Cardiac ventricle fibroblast (primary cell): Measurements from ENCODE around the gene SLITRK4. TPM values are rescaled to one million over a fixed set of nuclear protein-coding genes. Genes with fewer than 3 reads are reported as not detected.

ENCODE experiments used
- total RNA-seq: library from RNA; depleted of rRNA; stranded (reverse); fragments of >200 nt; gene quantifications from 2 replicates; pipeline ENCODE4 v1.2.3, GENCODE V29; 2015

SLITRK4 gene, protein sequence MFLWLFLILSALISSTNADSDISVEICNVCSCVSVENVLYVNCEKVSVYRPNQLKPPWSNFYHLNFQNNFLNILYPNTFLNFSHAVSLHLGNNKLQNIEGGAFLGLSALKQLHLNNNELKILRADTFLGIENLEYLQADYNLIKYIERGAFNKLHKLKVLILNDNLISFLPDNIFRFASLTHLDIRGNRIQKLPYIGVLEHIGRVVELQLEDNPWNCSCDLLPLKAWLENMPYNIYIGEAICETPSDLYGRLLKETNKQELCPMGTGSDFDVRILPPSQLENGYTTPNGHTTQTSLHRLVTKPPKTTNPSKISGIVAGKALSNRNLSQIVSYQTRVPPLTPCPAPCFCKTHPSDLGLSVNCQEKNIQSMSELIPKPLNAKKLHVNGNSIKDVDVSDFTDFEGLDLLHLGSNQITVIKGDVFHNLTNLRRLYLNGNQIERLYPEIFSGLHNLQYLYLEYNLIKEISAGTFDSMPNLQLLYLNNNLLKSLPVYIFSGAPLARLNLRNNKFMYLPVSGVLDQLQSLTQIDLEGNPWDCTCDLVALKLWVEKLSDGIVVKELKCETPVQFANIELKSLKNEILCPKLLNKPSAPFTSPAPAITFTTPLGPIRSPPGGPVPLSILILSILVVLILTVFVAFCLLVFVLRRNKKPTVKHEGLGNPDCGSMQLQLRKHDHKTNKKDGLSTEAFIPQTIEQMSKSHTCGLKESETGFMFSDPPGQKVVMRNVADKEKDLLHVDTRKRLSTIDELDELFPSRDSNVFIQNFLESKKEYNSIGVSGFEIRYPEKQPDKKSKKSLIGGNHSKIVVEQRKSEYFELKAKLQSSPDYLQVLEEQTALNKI
- total RNA-seq = 2.2 and 3.4 TPM in 2 replicates

DNA sequence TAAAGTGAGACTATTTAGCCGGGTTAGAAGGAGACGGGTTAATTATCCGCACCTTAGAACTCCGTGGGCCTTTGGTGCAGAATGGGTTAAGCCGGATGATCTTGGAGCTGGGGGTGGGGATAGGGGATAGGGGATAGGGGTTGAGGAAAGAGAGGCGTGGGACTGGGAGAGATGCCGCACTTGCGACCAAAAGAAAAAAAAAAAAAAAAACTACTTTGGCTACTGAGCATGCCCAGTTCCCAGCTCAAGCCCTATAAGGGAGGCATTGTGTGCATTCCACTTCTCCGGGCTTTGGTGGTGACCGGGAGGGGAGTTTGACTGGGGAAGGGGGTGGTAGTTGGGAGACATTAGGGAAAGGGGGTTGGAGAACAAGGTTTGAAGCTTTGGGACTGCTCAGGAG, at the start of gene SLITRK4:
Gene SLITRK4, minus strand, starts transcription at position 187 of the 400 bp plus-strand sequence. CDS start 4,993 bp downstream, outside the sequence.

Other genes starting within 250 kb of the SLITRK4 start
- gene SPANXN3, start 118.6 kb downstream of the SLITRK4 start, total RNA-seq = not detected in 2 replicates
- not detected in 2 replicates for gene SPANXN2, start 84.7 kb upstream of the SLITRK4 start, total RNA-seq
- not detected in 2 replicates for gene UBE2NL, start 248.0 kb upstream of the SLITRK4 start, total RNA-seq